Suppressor macrophage (primary cell): ENCODE measurements around the gene TMC3.
"Not testable (repeated sequence)": the region's sequence is repeated elsewhere in the genome, so short reads cannot be mapped to it uniquely, and the experiment has no call there.

ENCODE experiments used
- DNase-seq, 4 experiments: peaks; one replicate each; pipeline ENCODE4 v3.0.0-alpha.2; 2020 to 2022

The TMC3 gene

GRCh38 chr15:81384891-81385720 lies 11.1 kb upstream of the TMC3 start:
- no peak for DNase-seq

GRCh38 chr15:81381720-81382119 lies 7.7 kb upstream of the TMC3 start:
- DNase-seq, result no peak

GRCh38 chr15:81380668-81381067 lies 6.7 kb upstream of the TMC3 start:
- no peak for DNase-seq

DNA sequence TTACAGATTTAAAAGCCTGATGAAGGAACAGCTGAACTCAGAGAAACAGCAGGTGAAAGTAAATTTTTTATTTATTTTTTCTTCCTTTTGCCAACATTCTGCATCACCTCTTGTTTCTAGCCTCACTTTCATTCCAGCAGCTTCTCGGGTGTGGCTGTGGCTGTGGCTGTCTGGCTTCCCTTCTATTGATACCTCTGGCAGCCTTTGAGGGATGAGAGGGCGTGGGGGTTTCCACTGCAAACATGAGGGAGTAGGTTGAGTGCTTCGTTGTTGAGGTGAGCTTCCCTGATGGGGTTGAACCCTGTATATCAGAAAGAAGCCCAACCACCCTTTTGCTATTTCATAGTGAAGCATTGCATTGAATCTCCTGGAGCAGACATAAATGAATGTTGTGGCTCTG lies 6.2 kb upstream of the TMC3 start:
- no peak for DNase-seq

DNA sequence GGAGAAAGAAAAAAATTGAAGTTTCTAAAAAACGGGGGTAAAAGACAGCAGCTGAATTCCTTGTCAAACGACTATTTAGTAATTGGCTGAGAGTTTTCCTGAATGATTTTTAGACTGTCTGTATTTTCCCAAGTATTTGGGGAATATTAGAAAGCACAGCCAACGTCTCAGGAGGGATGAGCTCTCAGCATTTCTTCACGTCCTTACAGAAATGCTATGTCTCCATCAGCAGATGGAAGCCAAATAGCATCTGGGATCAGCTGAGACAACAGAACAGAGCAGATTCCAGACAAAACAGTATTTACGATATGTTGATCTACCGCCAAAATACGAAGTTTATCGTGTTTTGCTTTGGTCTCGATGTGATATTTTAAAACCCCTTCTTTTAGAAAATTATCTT lies 5.3 kb upstream of the TMC3 start:
- no peak for DNase-seq

DNA sequence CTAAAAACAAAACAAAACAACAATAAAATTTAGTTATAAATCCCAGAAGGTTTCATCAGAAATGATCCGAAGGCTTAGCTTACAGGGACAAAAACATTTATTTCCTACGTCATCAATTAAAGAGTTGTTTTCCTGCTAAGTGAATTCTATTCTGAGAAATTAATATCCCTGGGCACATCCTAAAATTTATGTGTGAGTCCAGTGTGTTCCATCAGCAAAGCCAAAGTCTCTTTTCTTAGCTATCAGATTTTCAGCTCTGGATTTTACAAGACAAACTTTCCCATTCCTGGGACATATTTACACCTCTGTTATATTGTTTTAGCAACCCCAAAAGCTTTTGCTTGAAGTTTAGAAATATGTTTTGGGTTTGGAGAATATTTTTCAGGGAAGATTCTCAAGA lies 4.4 kb upstream of the TMC3 start:
- no peak for DNase-seq

GRCh38 chr15:81377871-81378270 lies 3.9 kb upstream of the TMC3 start:
- peak in 2 of 4 experiments; percentile 19 to 29 for DNase-seq

- peak in 3 of 4 experiments; percentile 7 to 16 (median 13) for DNase-seq
Measured at GRCh38 chr15:81376231-81376630, 2.2 kb upstream of the TMC3 start.

- DNase-seq, result no peak
Measured at GRCh38 chr15:81375461-81375860, 1.4 kb upstream of the TMC3 start.

GRCh38 chr15:81373176-81373575 lies 837 bp downstream of the TMC3 start:
- peak in 2 of 4 experiments; percentile 3 to 26 for DNase-seq

GRCh38 chr15:81372575-81372974 lies 1.4 kb downstream of the TMC3 start:
- no peak for DNase-seq

DNA sequence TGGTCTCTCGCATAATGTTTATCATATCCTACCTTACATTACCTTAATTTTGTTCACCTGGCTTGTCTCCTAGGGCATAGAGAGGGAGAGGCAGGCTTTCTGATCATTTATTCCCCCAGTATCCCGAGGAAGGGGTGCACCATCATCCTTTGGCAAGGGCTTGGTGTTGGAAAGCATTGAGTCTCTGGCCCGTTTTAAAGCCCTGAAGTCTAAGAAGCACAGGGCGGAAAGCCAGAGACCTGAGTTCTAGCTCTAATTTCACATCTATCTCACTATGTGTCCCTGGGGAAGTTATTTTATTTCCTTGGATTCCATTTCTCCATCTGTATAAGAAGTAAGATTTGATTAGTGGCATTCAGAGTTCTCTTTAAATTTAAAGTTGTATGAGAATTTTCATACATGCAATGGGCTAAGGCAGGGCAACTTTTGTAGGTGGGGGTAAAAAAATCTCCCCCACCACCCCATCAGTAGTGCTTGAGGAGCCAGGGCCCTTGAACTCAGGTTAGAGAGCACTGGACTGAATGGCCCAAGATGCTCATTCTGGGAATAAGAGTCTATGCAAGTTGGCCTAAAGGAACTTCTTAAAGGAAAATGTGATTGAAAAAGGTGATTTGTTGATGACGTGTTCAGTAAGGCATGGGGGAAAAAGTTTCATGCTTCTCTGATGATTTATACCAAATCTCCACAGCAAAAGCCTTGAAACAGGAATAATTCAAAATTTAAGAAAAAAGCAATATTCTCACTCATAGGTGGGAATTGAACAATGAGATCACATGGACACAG lies 10.1 kb downstream of the TMC3 start:
- DNase-seq, result no peak

DNA sequence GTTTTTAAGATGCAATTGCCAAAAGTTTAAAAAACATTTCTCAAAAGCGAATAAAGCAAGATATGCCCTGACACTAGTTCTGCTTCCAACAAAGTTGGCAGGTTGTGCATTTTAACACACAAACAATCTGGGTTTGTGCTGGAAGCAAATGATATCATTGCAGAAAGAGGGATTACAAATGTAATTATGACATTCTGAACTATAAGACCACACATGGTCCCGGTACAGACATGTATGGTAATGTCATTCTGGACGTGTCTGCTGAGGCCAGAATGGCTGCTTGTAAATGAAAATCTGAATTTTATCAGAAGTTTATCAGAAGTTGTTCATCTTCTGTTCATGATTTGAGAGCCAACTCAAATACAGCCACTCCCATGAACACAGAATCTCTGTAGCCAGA lies 10.7 kb downstream of the TMC3 start:
- no peak for DNase-seq

- DNase-seq, result no peak
Measured at GRCh38 chr15:81362790-81363189, 11.2 kb downstream of the TMC3 start.

- no peak for DNase-seq
Measured at GRCh38 chr15:81361891-81362290, 12.1 kb downstream of the TMC3 start.

DNA sequence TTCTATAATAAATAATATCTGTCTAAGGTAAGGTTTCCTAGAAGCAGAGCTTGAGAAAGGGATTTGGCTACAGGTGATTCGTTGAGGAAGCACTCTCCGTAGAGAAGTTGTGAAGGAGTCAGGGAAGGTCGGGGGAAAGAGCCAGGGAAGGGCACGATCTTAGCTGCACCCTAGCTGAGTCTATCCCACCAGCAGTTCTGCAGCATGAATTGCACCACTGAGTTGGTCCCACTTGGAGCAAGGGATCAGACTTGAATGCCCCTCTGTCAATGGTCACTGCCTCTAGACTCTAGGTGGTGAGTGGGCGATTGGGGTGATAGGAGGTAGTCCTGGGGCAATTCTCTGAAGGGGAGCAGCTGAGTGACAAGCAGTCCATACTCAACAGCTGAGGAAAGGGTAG lies 13.5 kb downstream of the TMC3 start:
- DNase-seq, result no peak

DNA sequence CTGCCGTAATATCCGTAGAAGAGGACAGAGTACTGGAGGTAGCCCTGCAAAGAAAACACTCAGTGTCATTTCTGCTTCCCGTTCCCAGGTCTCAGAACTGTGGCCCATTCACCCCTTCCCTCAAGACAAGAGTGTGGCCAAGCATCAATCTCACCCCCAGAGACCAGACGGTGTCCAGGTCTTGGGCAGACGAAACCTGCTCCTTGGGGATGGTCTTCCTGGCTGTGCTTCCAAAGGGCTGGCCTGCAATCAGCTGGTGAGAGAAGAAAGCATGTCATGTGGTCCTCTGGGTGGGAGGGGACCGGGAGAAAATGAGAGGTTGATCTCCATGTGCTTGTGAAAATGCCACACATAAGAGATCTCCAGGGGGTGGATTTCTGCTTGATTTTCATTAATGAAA lies 15.8 kb downstream of the TMC3 start:
- DNase-seq, result no peak

GRCh38 chr15:81357180-81357686 lies 16.8 kb downstream of the TMC3 start:
- peak in 3 of 4 experiments; percentile 14 to 36 (median 30) for DNase-seq

- no peak for DNase-seq
Measured at GRCh38 chr15:81356252-81356651, 17.8 kb downstream of the TMC3 start.

- no peak for DNase-seq
Measured at GRCh38 chr15:81351651-81352050, 22.4 kb downstream of the TMC3 start.

- no peak for DNase-seq
Measured at GRCh38 chr15:81349271-81349670, 24.7 kb downstream of the TMC3 start.

DNA sequence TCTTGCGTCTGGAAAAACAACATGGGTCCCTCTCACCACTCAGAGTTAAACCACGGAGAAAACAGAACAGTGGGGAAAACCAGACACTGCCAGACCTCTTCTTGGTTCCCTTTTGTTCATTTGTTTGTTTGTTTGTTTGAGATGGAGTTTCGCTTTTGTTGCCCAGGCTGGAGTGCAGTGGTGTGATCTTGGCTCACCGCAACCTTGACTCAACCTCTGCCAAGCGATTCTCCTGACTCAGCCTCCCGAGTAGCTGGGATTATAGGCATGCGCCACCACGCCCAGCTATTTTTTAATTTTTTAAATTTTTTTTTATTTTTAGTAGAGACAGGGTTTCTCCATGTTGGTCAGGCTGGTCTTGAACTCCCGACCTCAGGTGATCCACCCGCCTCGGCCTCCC lies 25.3 kb downstream of the TMC3 start:
- DNase-seq, result not testable (repeated sequence)

GRCh38 chr15:81347910-81348309 lies 26.1 kb downstream of the TMC3 start:
- no peak for DNase-seq

DNA sequence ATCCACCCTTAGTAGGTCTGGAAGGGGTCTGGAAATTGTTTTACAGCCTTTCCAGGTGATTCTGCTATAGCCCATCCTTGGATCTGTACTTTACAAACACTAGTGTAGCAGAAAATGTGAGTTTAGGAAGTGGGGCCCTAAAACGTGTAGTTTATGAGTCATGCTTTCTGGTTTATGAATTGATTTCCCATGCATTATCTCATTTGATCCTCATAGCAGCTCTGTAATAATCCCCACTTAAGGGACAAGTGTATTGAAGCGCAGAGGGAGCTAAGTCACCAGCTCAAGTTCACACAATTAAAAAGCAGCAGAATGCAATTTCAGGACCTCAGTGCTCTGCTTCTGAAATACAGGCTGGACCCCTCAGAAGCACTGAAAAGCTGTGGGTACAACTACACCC lies 27.4 kb downstream of the TMC3 start:
- no peak for DNase-seq
